NCI-H146 (cell line): ENCODE results near the gene TIMM23.
"Not testable (repeated sequence)": the region's sequence is repeated elsewhere in the genome, so short reads cannot be mapped to it uniquely, and the experiment has no call there.

Experiments used
- DNase-seq: peaks from one replicate; lab custom pipeline; 2025; lab: John Stamatoyannopoulos, UW

Gene TIMM23

GRCh38 chr10:45997557-45997956 lies 25.3 kb downstream of the TIMM23 start:
- no peak for DNase-seq

DNA sequence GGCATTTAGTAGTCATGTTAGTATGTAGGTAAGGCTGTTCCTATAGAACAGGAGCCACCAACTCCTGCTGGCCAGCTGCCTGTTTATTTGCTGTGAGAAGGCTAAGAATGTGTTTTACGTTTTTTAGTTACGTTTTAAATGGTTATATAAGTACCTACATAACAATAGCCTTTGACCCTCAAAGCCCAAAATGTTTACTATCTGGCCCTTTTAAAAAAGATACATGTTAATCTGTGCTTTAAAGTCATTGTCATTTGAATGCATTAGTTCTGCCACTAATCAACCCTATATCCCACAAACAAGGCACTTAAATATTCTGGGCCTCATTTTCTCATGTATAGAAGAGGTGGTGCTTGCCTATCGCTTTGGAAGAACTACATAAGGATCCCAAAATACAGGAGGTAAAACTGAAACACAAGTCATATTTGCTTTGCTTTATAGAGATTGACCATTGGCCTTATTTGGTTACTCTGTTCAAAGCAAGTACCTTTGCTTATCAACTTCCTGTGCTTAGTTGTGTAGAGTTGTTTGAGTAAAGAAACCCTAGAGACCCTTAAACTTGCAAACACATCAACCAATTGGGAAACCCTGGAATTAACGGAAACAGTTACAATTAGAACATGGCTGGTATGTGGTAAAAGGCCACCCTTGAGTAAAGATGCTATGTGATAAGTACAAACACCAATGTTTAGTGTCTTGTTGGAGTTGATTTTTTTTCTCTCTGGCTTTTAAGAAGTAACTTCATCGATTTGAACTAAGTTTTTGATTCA lies 25.9 kb downstream of the TIMM23 start:
- no peak for DNase-seq

DNA sequence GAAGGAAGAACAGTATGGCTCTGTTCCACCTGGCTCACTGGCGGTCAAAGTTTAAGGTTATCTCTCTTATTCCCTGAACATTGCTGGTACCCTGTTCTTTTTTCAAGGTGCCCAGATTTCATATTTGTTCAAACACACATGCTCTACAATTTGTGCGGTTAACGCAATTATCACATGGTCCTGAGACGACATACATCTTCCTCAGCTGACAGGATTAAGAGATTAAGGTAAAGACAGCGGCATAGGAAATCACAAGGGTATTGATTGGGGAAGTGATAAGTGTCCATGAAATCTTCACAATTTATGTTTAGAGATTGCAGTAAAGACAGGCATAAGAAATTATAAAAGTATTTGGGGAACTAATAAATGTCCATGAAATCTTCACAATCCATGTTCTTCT lies 27.7 kb downstream of the TIMM23 start:
- not testable (repeated sequence) for DNase-seq

- no peak for DNase-seq
Observed at GRCh38 chr10:46000538-46000937, 28.2 kb downstream of the TIMM23 start.

- no peak for DNase-seq
Observed at GRCh38 chr10:46001187-46001756, 29.0 kb downstream of the TIMM23 start.

GRCh38 chr10:46002189-46002687 lies 29.9 kb downstream of the TIMM23 start:
- not testable (repeated sequence) for DNase-seq

DNA sequence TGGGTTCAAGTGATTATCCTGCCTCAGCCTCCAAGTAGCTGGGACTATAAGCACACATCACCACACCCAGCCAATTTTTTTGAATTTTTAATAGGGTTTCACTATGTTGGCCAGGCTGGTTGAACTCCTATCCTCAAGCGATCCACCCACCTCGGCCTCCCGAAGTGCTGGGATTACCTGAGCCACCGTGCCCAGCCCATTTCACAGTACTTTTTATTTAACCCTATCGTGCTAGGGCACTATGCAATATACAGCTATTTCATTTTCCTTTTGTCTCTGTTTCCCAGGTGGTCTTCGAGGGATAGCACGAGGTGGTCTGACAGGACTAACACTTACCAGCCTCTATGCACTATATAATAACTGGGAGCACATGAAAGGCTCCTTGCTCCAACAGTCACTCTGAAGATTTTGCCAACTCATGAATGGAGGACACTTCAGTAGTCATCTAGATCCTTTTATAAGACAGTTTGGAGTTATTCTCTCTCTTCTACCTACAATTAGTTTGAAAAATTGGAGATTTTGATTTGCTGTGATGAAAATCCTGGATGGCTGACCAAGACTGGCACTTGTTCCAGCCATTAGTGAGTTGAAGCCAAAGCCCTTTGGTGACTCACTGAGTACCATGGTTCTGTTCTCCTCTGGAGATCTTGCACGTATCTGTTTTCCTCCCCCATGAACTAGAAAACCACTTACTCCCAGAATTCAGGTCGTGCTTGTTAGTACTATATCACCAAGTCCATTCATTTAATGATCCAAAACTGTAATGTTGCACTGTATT lies 30.8 kb downstream of the TIMM23 start:
- DNase-seq, result no peak

DNA sequence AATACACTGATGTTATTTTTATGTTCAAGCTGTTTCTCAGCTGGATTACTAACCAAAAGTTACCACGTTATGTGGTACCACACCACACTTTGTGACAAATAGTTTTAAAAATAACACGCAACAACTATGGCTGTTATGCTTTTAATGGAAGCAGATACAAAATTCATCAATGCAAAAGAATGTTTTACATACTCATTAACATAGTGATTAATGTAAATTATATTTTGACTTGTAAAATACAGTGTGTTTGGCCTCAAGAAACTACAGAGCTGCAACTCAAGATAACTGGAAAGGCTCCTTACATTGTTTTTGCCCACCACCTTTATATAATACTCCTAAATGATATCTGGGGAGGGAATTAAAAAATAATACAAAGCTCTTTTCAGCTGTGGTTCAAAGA lies 32.7 kb downstream of the TIMM23 start:
- no peak for DNase-seq

- no peak for DNase-seq
Observed at GRCh38 chr10:46005383-46005782, 33.1 kb downstream of the TIMM23 start.

DNA sequence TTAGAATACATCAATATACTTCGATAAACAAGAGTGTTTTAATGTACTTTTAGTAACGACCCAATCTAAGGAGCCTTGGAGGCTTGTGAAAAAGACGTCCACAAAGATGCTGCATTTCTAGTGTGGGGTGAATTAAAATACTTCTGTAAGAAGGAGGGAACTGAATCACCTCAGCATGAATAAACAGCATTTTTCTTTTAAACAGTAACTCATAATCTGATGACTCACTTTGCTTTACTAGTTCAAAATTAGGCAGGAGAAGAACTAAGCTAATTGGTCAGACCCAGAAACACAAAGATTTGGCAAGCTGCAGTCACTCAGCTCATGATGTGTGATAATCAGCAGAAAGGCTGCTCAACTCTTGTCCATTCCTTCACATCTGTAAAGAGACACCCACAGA lies 33.9 kb downstream of the TIMM23 start:
- DNase-seq, result no peak

DNA sequence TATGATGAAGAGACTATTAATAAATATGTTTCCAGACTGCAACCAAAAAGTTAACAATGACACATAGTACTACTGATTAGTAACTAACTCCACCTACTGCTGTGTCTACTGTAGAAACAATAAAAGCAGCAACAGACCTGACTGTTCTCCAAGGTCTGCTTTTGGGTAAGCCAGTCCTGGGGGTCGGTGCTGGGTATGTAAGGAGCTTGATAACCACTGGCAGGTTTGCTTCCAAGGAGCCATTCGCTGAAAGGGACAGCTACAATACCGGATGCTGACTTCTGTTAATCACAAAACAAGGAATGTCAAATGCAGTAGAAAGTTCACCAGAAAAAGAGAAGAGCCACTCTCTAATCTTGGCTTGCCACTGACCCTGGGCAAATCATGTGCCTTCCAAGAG lies 40.5 kb downstream of the TIMM23 start:
- no peak for DNase-seq

DNA sequence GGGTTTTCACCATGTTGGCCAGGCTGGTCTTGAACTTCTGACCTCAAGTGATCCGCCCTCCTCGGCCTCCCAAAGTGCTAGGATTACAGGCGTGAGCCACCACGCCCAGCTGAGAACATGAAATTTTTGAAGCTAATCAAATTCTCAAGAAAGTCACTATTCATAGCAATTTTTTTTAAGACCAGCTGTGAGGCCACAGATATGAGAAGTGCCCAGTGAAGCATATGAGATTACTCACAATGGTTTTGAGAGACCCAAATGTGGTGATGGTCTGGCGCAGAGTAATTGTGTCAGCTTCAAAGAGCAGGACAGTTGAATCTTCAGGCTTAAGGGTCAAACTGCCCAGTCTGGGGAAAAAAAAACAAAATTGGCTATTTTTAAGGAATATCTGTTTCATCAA lies 41.9 kb downstream of the TIMM23 start:
- no peak for DNase-seq

DNA sequence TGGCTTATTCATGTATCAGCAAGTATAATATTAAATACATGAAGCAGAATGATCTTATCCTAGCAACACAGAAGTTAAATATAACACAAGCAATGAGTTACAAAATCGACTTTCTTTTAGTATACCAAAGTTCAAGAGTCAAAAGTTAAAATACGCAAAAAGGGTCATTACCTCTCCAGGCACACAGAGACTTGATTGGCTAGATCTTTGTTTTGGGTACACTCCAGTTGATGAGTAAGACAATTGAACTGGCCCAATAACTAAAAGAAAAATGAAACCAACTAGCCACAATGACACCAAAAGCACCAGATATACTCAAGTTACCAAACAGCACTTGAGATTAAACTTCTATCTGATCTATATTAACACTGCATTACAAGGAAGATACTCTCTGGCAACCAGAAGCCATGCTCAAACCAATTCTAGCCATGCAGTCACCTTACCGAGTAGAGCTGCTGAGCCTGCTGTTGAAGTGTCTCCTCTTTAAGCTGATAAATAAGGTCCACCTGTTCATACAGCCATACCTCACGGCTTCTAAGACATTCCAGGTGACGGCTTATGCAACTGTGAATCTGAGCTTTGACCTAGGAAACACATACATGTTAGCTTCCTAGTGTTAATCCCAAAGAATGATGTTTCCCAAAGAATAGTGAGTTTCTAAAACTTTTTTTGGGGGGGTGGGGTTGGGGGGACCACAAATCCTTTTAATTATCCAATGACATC lies 42.6 kb downstream of the TIMM23 start:
- no peak for DNase-seq

- no peak for DNase-seq
Observed at GRCh38 chr10:46016190-46016589, 43.9 kb downstream of the TIMM23 start.

- DNase-seq, result no peak
Observed at GRCh38 chr10:46016811-46017210, 44.5 kb downstream of the TIMM23 start.

DNA sequence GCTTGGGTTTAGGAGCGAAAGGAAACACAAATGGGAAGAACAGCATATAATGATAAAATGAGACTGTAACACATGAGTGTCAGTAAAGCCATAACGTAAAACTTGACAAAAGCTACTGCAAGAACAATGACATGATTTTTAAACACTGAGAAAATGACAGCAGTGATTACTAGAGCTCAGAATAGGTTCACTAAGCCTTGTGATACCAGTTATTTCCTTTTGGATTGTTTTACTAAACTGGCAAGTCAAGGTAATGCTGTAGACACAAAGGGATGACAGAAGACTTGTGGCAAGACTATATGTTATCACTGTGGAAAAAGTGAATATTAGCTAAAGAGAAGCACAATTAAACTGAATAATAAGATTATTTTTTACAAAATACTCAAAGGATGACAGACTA lies 45.4 kb downstream of the TIMM23 start:
- no peak for DNase-seq

DNA sequence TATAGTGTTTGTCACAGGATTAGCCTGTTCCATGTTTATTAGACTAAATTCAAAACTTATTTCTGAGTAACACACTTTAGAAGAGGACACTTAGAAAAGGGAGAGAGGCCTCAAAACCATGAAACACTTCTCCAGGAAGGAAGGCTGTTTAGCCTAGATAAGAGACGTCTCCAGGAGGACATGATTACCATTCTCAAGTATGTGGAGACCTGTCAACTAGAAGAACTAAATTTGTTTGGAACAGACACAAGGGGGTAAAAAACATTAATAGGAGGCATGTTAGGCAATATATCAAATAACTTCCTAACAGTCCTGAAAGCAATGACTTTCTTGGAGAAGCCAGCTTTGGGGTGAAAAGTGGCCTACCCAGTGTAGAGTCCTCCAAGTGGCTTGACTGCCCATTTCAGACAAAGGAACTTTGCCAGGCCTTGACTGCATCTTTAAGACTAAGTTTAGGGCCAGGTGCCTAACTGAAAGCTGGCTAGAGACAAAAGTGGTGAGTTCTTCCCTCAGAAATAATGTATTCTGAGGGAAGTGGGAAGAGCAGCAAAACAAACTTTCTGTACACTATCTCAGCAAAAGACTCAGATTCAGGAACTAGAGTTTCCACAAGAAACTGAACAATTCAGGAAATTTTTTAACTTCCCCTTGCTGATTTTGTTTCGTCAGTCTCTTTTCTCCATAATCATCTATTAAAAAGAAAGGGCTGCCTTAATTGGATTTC lies 46.3 kb downstream of the TIMM23 start:
- no peak for DNase-seq

DNA sequence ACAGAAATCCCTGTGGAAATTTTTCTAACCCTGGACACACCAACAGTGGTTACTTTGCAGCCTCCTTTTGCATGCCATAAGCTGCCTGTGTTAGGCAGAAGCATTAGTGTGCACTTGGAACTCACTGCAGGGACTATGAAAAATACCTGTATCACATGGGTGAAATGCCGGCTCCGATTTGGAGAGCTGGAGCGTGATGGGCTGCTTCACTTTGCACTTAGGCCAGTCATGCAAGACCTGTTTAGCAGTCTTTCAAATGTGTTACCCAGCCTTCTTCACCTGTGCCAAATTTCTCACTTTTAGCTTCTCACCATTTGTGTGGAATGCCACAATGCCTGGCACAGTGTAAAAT lies 46.9 kb downstream of the TIMM23 start:
- DNase-seq, result no peak

- DNase-seq, result no peak
Observed at GRCh38 chr10:46019569-46020343, 47.5 kb downstream of the TIMM23 start.

DNA sequence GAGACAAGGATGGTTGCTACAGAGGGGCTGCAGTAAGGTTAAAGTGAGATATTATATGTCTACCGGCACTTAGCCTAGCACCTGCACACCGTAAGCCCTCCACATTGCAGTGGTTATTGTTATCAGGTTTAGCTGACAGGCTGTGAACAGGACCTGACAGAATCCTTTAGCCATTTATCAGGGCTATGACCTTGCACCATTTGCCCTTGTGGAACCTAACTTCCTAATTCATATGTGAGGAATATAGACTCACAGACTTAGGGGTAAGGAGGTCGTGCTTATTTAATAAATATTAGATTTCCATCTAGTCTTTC lies 48.0 kb downstream of the TIMM23 start:
- no peak for DNase-seq
